ENCODE data around the gene ZG16. TPM values are rescaled to one million over a fixed set of nuclear protein-coding genes. Genes with fewer than 3 reads are reported as not detected.
"Not testable (repeated sequence)": the region's sequence is repeated elsewhere in the genome, so short reads cannot be mapped to it uniquely, and the experiment has no call there.

ZG16 gene
- total RNA-seq, 1 donor from 2014 or later = not detected

GRCh38 chr16:29743475-29743826 is 34.6 kb upstream of the ZG16 start:
- no peak for DNase-seq (ENCODE audit: low spot score)
- Mint-ChIP-seq H3K4me3 (peak overlapping the region; percentile 51), H3K4me1 (ENCODE audit: low read depth) (peaks cover 72% of the 10 kb centered on the region), H3K27me3 (ENCODE audit: insufficient read depth) (no peaks in the 10 kb centered on the region), H3K36me3 (ENCODE audit: low read depth) (peaks cover 26% of the 10 kb centered on the region), H3K9me3 (no peaks in the 10 kb centered on the region), H3K27ac (peak overlapping the region; percentile 71)
- intact Hi-C loops (cut with micrococcal nuclease) = no loop called here

GRCh38 chr16:29743827-29744531 is 34.1 kb upstream of the ZG16 start:
- H3K27me3 Mint-ChIP-seq (ENCODE audit: insufficient read depth) = no peaks in the 10 kb centered on the region
- H3K4me1 Mint-ChIP-seq (ENCODE audit: low read depth) = peaks cover 66% of the 10 kb centered on the region
- peak overlapping the region; percentile 51 for H3K4me3 Mint-ChIP-seq
- intact Hi-C loops (cut with micrococcal nuclease) = loop anchor here (2.0 kb wide), 1 partner anchor 41 kb away; no protein-coding TSS in a partner anchor
- DNase-seq (ENCODE audit: low spot score) = no peak
- no peaks in the 10 kb centered on the region for H3K9me3 Mint-ChIP-seq
- H3K27ac Mint-ChIP-seq = peak overlapping the region; percentile 71
- H3K36me3 Mint-ChIP-seq (ENCODE audit: low read depth) = peaks cover 26% of the 10 kb centered on the region

DNA sequence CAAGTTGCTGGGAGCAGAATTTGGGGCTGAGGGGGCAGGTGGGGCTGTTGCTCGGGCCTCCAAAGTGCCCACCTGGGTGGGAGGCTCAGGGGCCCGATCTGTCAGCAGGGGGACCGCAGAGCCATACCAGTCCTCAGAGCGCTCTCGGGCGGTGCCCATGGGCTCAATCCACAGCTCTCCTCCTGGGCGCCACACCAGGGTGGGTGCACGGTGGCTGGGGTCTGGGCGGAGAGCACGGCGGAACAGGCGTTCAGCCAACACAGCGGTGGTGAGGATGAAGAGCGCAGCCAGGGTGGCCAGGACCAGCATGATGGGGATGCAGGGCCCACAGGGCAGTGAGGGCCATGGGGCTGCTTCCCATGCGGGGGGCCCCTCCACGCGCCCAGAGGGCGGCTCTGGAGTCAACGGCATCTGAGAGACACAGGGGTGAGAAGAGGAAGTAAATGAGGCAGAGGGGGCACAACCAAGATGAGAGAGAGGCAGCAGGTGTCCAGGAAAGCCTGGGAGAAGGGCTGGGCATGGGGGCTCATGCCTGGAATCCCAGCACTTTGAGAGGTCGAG is 33.4 kb upstream of the ZG16 start:
- peak overlapping the region; percentile 97 for H3K4me3 Mint-ChIP-seq
- peaks cover 25% of the 10 kb centered on the region for H3K36me3 Mint-ChIP-seq (ENCODE audit: low read depth)
- H3K27me3 Mint-ChIP-seq (ENCODE audit: insufficient read depth) = no peaks in the 10 kb centered on the region
- intact Hi-C loops (cut with micrococcal nuclease) = loop anchor here (2.0 to 5.0 kb wide), 3 partner anchors 40 to 83 kb away; partner anchors contain the start of gene MAZ
- no peak for DNase-seq (ENCODE audit: low spot score)
- peak overlapping the region; percentile 97 for H3K27ac Mint-ChIP-seq
- peaks cover 61% of the 10 kb centered on the region for H3K4me1 Mint-ChIP-seq (ENCODE audit: low read depth)
- no peaks in the 10 kb centered on the region for H3K9me3 Mint-ChIP-seq

- Mint-ChIP-seq H3K4me1 (ENCODE audit: low read depth) (peaks cover 55% of the 10 kb centered on the region), H3K27me3 (ENCODE audit: insufficient read depth) (no peaks in the 10 kb centered on the region), H3K9me3 (no peaks in the 10 kb centered on the region), H3K4me3 (peak overlapping the region; percentile 97), H3K27ac (peak overlapping the region; percentile 97), H3K36me3 (ENCODE audit: low read depth) (peaks cover 21% of the 10 kb centered on the region)
- no peak for DNase-seq (ENCODE audit: low spot score)
- intact Hi-C loops (cut with micrococcal nuclease) = loop anchor here (2.0 to 5.0 kb wide), 3 partner anchors 40 to 82 kb away; partner anchors contain the start of gene MAZ
Measured at GRCh38 chr16:29745121-29745852, 32.8 kb upstream of the ZG16 start.

DNA sequence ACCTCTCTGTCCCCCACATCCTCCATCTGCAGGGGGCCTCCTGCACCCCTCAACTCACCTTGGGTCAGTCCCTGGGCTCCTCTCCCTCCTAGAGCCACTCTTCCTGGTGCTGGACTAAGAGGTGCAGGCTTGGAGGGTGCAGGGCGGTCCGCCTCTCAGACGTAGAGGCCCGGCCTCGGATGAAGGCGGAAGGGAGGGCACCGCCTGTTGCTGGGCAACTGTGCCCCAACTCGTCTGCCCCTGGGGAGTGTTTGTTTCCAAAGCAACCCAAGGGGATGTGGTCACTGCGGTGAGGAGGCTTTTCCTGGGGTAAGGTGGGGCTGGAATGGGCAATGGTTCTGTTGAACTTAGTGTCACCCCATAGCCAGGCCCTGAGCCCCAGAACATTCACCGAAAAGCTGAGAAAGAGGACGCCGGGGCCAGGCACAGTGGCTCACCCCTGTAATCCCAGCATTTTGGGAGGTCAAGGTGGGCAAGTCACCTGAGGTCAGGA is 32.2 kb upstream of the ZG16 start, which contains the start of gene C16orf54:
TSS of gene C16orf54 (minus strand) at position 138 of the 493 bp plus-strand sequence. CDS start 1,039 bp downstream, outside the sequence.
- H3K4me3 Mint-ChIP-seq = peak within 1 kb of the TSS; percentile 97
- H3K36me3 Mint-ChIP-seq (ENCODE audit: low read depth) = peaks cover 19% of the 10 kb centered on the region
- peak; percentile 89 for DNase-seq (ENCODE audit: low spot score)
- no peaks in the 10 kb centered on the region for H3K9me3 Mint-ChIP-seq
- intact Hi-C loops (cut with micrococcal nuclease) = loop anchor here (1.0 to 5.0 kb wide), 6 partner anchors 8 to 81 kb away; partner anchors contain the start of genes KIF22 and MAZ
- H3K4me1 Mint-ChIP-seq (ENCODE audit: low read depth) = peaks cover 49% of the 10 kb centered on the region
- H3K27me3 Mint-ChIP-seq (ENCODE audit: insufficient read depth) = no peaks in the 10 kb centered on the region
- H3K27ac Mint-ChIP-seq = peak within 1 kb of the TSS; percentile 97

DNA sequence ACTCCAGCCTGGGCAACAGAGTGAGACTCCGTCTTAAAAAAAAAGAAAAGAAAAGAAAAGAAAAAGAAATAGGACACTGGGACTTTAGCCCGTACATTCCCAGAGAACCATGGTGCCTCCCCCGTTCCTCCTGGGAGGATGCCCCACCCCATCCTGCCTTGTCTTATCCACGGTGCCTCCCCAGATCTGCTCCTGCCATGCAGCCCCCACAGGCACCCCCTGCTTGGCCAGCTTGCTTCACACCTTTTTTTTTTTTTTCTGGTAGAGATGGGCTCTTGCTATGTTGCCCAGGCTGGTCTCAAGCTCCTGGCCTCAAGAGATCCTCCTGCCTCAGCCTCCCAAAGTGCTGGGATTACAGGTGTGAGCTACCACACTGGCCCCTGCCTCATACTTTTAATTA is 31.5 kb upstream of the ZG16 start:
- not testable (repeated sequence) for DNase-seq (ENCODE audit: low spot score); H3K27me3 Mint-ChIP-seq (ENCODE audit: insufficient read depth); H3K9me3 Mint-ChIP-seq
- peaks cover 42% of the 10 kb centered on the region for H3K4me1 Mint-ChIP-seq (ENCODE audit: low read depth)
- H3K4me3 Mint-ChIP-seq = peak overlapping the region; percentile 97
- intact Hi-C loops (cut with micrococcal nuclease) = loop anchor here (1.0 to 5.0 kb wide), 5 partner anchors 8 to 81 kb away; partner anchors contain the start of genes KIF22 and MAZ
- H3K36me3 Mint-ChIP-seq (ENCODE audit: low read depth) = peaks cover 16% of the 10 kb centered on the region
- peak overlapping the region; percentile 97 for H3K27ac Mint-ChIP-seq

DNA sequence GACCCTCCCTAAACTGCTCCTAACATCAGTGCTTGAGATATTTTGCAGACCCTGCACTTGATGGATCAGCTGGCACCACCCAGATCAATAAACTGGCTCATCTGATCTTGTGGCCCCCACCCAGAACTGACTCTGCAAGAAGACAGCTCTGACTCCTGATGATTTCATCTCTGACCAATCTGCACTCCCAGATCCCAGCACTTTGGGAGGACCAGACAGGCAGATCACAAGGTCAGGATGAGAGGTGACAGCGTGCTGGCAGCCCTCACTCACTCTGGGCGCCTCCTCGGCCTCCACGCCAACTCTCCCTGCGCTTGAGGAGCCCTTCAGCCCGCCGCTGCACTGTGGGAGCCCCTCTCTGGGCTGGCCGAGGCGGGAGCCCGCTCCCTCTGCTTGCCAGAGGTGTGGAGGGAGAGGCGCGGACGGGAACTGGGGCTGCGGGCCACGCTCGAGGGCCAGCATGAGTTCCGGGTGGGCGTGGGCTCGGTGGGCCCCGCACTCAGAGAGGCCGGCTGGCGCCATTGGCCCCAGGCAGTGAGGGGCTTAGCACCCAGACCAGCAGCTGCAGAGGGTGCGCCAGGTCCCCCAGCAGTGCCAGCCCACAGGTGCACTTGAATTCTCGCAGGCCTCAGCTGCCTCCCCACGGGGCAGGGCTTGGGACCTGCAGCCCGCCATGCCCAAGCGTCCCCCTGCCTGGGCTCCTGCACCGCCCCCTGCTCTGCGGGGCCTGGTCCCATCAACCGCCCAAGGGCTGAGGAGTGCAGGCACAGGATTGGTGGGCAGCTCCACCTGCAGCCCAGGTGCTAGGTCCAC is 29.9 kb upstream of the ZG16 start:
- H3K9me3 Mint-ChIP-seq = no peaks in the 10 kb centered on the region
- H3K27me3 Mint-ChIP-seq (ENCODE audit: insufficient read depth) = no peaks in the 10 kb centered on the region
- peaks cover 8% of the 10 kb centered on the region for H3K36me3 Mint-ChIP-seq (ENCODE audit: low read depth)
- DNase-seq (ENCODE audit: low spot score) = no peak
- H3K4me3 Mint-ChIP-seq = no peak overlapping the region
- no peak overlapping the region for H3K27ac Mint-ChIP-seq
- intact Hi-C loops (cut with micrococcal nuclease) = loop anchor here (5.0 kb wide), 2 partner anchors 59 to 79 kb away; partner anchors contain the start of gene MAZ
- peaks cover 34% of the 10 kb centered on the region for H3K4me1 Mint-ChIP-seq (ENCODE audit: low read depth)

GRCh38 chr16:29748760-29749149 is 29.3 kb upstream of the ZG16 start:
- H3K27me3 Mint-ChIP-seq (ENCODE audit: insufficient read depth); H3K27ac Mint-ChIP-seq; H3K36me3 Mint-ChIP-seq (ENCODE audit: low read depth); H3K9me3 Mint-ChIP-seq; DNase-seq (ENCODE audit: low spot score); H3K4me3 Mint-ChIP-seq: not testable (repeated sequence)
- peaks cover 28% of the 10 kb centered on the region for H3K4me1 Mint-ChIP-seq (ENCODE audit: low read depth)
- intact Hi-C loops (cut with micrococcal nuclease) = loop anchor here (5.0 kb wide), 2 partner anchors 59 to 79 kb away; partner anchors contain the start of gene MAZ

DNA sequence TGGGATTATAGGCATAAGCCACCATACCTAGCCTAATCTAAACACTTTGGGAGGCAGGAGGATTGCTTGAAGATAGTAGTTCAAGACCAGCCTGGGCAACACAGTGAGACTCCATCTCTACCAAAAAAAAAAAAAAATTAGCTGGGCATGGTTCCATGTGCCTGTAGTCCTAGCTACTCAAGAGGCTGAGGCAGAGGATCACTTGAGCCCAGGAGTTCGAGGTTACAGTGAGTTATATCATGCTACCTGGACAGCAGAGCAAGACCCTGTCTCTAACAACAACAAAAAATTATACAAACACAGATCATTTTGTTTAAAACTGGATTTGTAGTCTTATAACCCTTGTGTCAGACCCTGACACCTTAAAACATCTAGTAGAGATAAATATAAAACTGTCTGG is 24.5 kb upstream of the ZG16 start:
- Mint-ChIP-seq H3K9me3 (no peaks in the 10 kb centered on the region), H3K4me3 (no peak overlapping the region), H3K4me1 (ENCODE audit: low read depth) (peaks cover 9% of the 10 kb centered on the region), H3K36me3 (ENCODE audit: low read depth) (no peaks in the 10 kb centered on the region), H3K27me3 (ENCODE audit: insufficient read depth) (no peaks in the 10 kb centered on the region), H3K27ac (peak overlapping the region; percentile 29)
- no peak for DNase-seq (ENCODE audit: low spot score)
- intact Hi-C loops (cut with micrococcal nuclease) = no loop called here

DNA sequence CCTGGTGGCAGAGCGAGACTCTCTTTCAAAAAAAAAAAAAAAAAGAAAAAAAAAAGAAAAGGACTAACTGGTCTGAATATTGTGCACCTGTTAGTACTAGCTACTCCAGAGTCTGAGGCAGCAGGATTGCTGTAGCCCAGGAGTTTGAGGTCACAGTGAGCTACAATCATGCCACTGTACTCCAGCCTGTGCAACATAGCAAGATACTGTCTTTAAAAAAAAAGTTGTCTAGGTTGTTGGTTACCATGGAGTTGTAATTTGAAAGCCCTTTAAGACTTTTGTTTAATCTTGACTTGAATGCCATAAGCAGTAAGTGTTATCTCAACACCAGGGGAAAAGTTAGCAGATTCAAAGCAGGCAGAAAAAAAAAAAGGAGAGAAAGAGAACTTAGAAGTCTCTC is 21.4 kb upstream of the ZG16 start:
- Mint-ChIP-seq H3K4me1 (ENCODE audit: low read depth) (peaks cover 9% of the 10 kb centered on the region), H3K4me3 (no peak overlapping the region), H3K27ac (no peak overlapping the region), H3K27me3 (ENCODE audit: insufficient read depth) (no peaks in the 10 kb centered on the region), H3K9me3 (no peaks in the 10 kb centered on the region), H3K36me3 (ENCODE audit: low read depth) (no peaks in the 10 kb centered on the region)
- intact Hi-C loops (cut with micrococcal nuclease) = no loop called here
- no peak for DNase-seq (ENCODE audit: low spot score)

- H3K9me3 Mint-ChIP-seq; intact Hi-C loops (cut with micrococcal nuclease); H3K4me1 Mint-ChIP-seq (ENCODE audit: low read depth); H3K36me3 Mint-ChIP-seq (ENCODE audit: low read depth); DNase-seq (ENCODE audit: low spot score); H3K27me3 Mint-ChIP-seq (ENCODE audit: insufficient read depth); H3K4me3 Mint-ChIP-seq; H3K27ac Mint-ChIP-seq: not testable (repeated sequence)
Measured at GRCh38 chr16:29757086-29757485, 21.0 kb upstream of the ZG16 start.

DNA sequence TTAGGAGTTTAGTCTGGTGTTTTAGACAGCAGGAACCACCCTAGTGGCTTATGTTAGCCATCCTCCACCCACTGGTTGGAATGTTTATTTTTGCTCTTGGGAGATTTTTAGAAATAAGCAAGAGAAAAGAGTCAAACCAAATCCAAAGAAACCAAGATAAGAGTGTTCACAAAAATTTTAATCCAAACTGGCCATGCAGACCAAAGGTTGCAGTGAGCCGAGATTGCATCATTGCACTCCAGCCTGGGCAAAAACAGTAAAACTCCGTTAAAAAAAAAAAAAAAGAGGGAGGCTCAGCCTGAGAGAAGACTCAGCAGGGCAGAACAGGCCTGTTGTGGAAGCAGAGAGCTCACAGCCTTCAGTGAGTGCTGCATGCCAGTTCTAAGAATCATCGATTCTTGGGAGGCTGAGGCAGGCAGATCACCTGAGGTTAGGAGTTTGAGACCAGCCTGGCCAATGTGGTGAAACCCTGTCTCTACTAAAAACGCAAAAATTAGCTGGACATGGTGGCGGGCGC is 20.0 kb upstream of the ZG16 start:
- H3K27ac Mint-ChIP-seq = no peak overlapping the region
- DNase-seq (ENCODE audit: low spot score) = no peak
- peaks cover 3% of the 10 kb centered on the region for H3K27me3 Mint-ChIP-seq (ENCODE audit: insufficient read depth)
- no peak overlapping the region for H3K4me3 Mint-ChIP-seq
- no peaks in the 10 kb centered on the region for H3K9me3 Mint-ChIP-seq
- no peaks in the 10 kb centered on the region for H3K36me3 Mint-ChIP-seq (ENCODE audit: low read depth)
- H3K4me1 Mint-ChIP-seq (ENCODE audit: low read depth) = peaks cover 9% of the 10 kb centered on the region
- intact Hi-C loops (cut with micrococcal nuclease) = no loop called here
